HepG2 (cell line): Measurements from ENCODE around the gene SYMPK. TPM values are rescaled to one million over a fixed set of nuclear protein-coding genes. Genes with fewer than 3 reads are reported as not detected.

Source experiments
- ATAC-seq: fragments of 200-7000 bp; cut with Tn5 transposase; 3 replicates; pipeline ENCODE4 v1.9.1; 2020; ENCODE audit warnings: mild to moderate bottlenecking, moderate library complexity
- BruUV-seq: library from RNA; stranded (reverse); fragments of 400-500 nt; replicated peaks from 2 replicates; lab custom pipeline; 2021; lab: Mats Ljungman, UMichigan
- CTCF ChIA-PET: fragments of 300-600 bp; formaldehyde crosslinking; extraction: SDS; loops from one replicate; lab custom pipeline; 2021; ENCODE audit warnings: low total read pairs, inconsistent platforms, low intra/inter-chr PET ratio; lab: Yijun Ruan, JAX
- POLR2A ChIA-PET: fragments of 350-600 bp; sonication (Branson Sonifier 250); formaldehyde crosslinking; loops from one replicate; lab custom pipeline; 2020; ENCODE audit warnings: antibody characterized with exemption, inconsistent platforms; lab: Yijun Ruan, JAX
- DNase-seq: peaks from one replicate; pipeline ENCODE4 v3.0.0-alpha.2; 2015; ENCODE audit warnings: low spot score
- FAIRE-seq: peaks from 3 replicates; lab custom pipeline; 2011; peaks lifted over from hg19 to GRCh38; lab: Jason Lieb, UNC
- H2AFZ ChIP-seq: one replicate; pipeline ENCODE4 v1.6.1; 2011; ENCODE audit warnings: low read length, inconsistent platforms
- H3K27ac ChIP-seq: fragments of 300-600 bp; 3 replicates; pipeline ENCODE4 v1.8.0; 2011; ENCODE audit warnings: mixed run types, mild to moderate bottlenecking, mixed read lengths, low read length, inconsistent platforms; ENCODE audit not compliant: insufficient read depth; ENCODE audit errors: extremely low read length
- H3K27me3 ChIP-seq, 2 experiments: fragments of 200-600 bp in 1 of 2; 2 replicates in 1 of 2; 3 replicates in 1 of 2; pipeline versions ENCODE4 v1.6.0 to v1.8.0; 2011; ENCODE audit warnings: low read length in 2 of 2, mild to moderate bottlenecking in 2 of 2, moderate library complexity in 2 of 2, inconsistent platforms in 1 of 2; ENCODE audit not compliant: insufficient read depth in 2 of 2, control insufficient read depth in 1 of 2
- H3K36me3 ChIP-seq, 2 experiments: fragments of 200-600 bp in 1 of 2; replicated peaks in 1 of 2; 2 replicates in 1 of 2; 3 replicates in 1 of 2; pipeline versions ENCODE4 v1.5.1 to v1.8.0; 2011; ENCODE audit warnings: low read length in 2 of 2, inconsistent platforms in 1 of 2; ENCODE audit not compliant: insufficient read depth in 2 of 2, control insufficient read depth in 1 of 2
- H3K4me1 ChIP-seq: 2 replicates; pipeline ENCODE4 v1.5.1; 2012; ENCODE audit warnings: low read length, inconsistent platforms; ENCODE audit not compliant: insufficient read depth
- H3K4me2 ChIP-seq: 2 replicates; pipeline ENCODE4 v1.6.0; 2011; ENCODE audit warnings: low read depth, low read length, inconsistent platforms
- H3K4me3 ChIP-seq, 3 experiments: fragments of 200-600 bp in 1 of 3; sonication (generic), shearing (Covaris generic) in 1 of 3; replicated peaks in 1 of 3; 2 replicates each; pipeline ENCODE4 v1.5.1; 2011 to 2016; ENCODE audit warnings: low read length in 3 of 3, inconsistent platforms in 2 of 3, low read depth in 2 of 3, mild to moderate bottlenecking in 2 of 3, control low read depth in 1 of 3, mixed read lengths in 1 of 3; ENCODE audit not compliant: insufficient read depth in 1 of 3
- H3K79me2 ChIP-seq: one replicate; pipeline ENCODE4 v1.6.1; 2011; ENCODE audit warnings: low read length, inconsistent platforms; ENCODE audit not compliant: insufficient read depth
- H3K9ac ChIP-seq: 2 replicates; pipeline ENCODE4 v1.6.0; 2011; ENCODE audit warnings: mild to moderate bottlenecking, low read depth, low read length, inconsistent platforms; ENCODE audit not compliant: insufficient read depth
- H3K9me3 ChIP-seq: 2 replicates; pipeline ENCODE4 v1.5.1; 2012; ENCODE audit warnings: mild to moderate bottlenecking, low read length
- H4K20me1 ChIP-seq: 2 replicates; pipeline ENCODE4 v1.6.0; 2011; ENCODE audit warnings: inconsistent platforms, mild to moderate bottlenecking, low read length, moderate library complexity; ENCODE audit not compliant: insufficient read depth
- GPN1 ChIP-seq: sonication (generic); formaldehyde crosslinking; IDR thresholded peaks from 2 replicates; pipeline ENCODE4 v1.5.1; 2020; ENCODE audit warnings: missing genetic modification reagents, borderline replicate concordance
- KAT7 ChIP-seq: IDR thresholded peaks from 2 replicates; pipeline ENCODE4 v1.6.1; 2018; ENCODE audit warnings: borderline replicate concordance, missing compliant biosample characterization
- MEF2D ChIP-seq: sonication (generic); formaldehyde crosslinking; IDR thresholded peaks from 2 replicates; pipeline ENCODE4 v1.5.1; 2020; ENCODE audit warnings: mild to moderate bottlenecking, missing genetic modification reagents
- MEIS1 ChIP-seq: sonication (generic); formaldehyde crosslinking; IDR thresholded peaks from 2 replicates; pipeline ENCODE4 v1.9.0; 2021; ENCODE audit warnings: mild to moderate bottlenecking, missing genetic modification reagents, moderate library complexity, borderline replicate concordance
- NFE2L1 ChIP-seq: sonication (generic); formaldehyde crosslinking; IDR thresholded peaks from 2 replicates; pipeline ENCODE4 v1.4.0; 2020; ENCODE audit warnings: missing genetic modification reagents, mild to moderate bottlenecking, borderline replicate concordance
- RBFOX2 ChIP-seq: fragments of 200-400 bp; formaldehyde crosslinking; IDR thresholded peaks from 2 replicates; pipeline ENCODE4 v1.6.1; 2017; ENCODE audit warnings: low read depth, mild to moderate bottlenecking, low read length
- ZNF232 ChIP-seq: sonication (generic); formaldehyde crosslinking; IDR thresholded peaks from 2 replicates; pipeline ENCODE4 v1.4.0; 2020; ENCODE audit warnings: missing genetic modification reagents, borderline replicate concordance
- ZNF44 ChIP-seq: sonication (generic); formaldehyde crosslinking; IDR thresholded peaks from 2 replicates; pipeline ENCODE4 v1.5.1; 2020; ENCODE audit warnings: mild to moderate bottlenecking, missing genetic modification reagents
- WGBS: methylation state at CpG from one replicate; pipeline ENCODE4 v1.1.6; 2017; ENCODE audit warnings: low lambda C conversion rate; 5-methylcytosine and 5-hydroxymethylcytosine counted together
- in situ Hi-C: cut with HindIII; loops from 2 replicates; pipeline ENCODE4 v1.10.0; 2017; ENCODE audit warnings: low pct_unique_long_range_greater_than_20kb; ENCODE audit not compliant: extremely low pct_ligation_motif_present
- intact Hi-C: fragments of 100-400 bp; cut with micrococcal nuclease; formaldehyde crosslinking; loops from one replicate; pipeline ENCODE4 v1.10.0; 2022; ENCODE audit not compliant: unreplicated experiment
- polyA plus RNA-seq, 8 experiments: library from polyadenylated mRNA; depleted of rRNA in 3 of 8; stranded (reverse) in 7 of 8; unstranded in 1 of 8; fragments of >200 nt; fragmentation: Illumina TruSeq in 4 of 8; extraction: Trizol in 4 of 8; gene quantifications; 2 replicates each; pipeline versions ENCODE4 v1.2.1 to v1.2.3, GENCODE V29; 2011 to 2016; ENCODE audit warnings: low read depth in 4 of 8, missing spikeins in 1 of 8, mixed read lengths in 1 of 8; ENCODE audit not compliant: insufficient read depth in 1 of 8
- total RNA-seq, 5 experiments: library from RNA; depleted of rRNA; stranded (reverse); fragments of >200 nt; fragmentation: Illumina TruSeq; extraction: Trizol; gene quantifications; 2 replicates each; pipeline ENCODE4 v1.2.3, GENCODE V29; 2016; ENCODE audit warnings: low read depth in 1 of 5
- TF ChIP-seq, protein P1 (sequence below): sonication (generic); formaldehyde crosslinking; IDR thresholded peaks from 2 replicates; pipeline ENCODE4 v1.4.0; 2020; ENCODE audit warnings: mild to moderate bottlenecking, missing genetic modification reagents, borderline replicate concordance
- TF ChIP-seq, protein P2 (sequence below): sonication (generic); formaldehyde crosslinking; IDR thresholded peaks from 2 replicates; pipeline ENCODE4 v1.9.0; 2021; ENCODE audit warnings: missing genetic modification reagents, borderline replicate concordance

The SYMPK gene
- total and polyA plus RNA-seq, 2 of the 13 experiments (the other 11 are each of a cell fraction or from before 2014, with no cell fraction given), result 21.9 to 55.7 TPM

DNA sequence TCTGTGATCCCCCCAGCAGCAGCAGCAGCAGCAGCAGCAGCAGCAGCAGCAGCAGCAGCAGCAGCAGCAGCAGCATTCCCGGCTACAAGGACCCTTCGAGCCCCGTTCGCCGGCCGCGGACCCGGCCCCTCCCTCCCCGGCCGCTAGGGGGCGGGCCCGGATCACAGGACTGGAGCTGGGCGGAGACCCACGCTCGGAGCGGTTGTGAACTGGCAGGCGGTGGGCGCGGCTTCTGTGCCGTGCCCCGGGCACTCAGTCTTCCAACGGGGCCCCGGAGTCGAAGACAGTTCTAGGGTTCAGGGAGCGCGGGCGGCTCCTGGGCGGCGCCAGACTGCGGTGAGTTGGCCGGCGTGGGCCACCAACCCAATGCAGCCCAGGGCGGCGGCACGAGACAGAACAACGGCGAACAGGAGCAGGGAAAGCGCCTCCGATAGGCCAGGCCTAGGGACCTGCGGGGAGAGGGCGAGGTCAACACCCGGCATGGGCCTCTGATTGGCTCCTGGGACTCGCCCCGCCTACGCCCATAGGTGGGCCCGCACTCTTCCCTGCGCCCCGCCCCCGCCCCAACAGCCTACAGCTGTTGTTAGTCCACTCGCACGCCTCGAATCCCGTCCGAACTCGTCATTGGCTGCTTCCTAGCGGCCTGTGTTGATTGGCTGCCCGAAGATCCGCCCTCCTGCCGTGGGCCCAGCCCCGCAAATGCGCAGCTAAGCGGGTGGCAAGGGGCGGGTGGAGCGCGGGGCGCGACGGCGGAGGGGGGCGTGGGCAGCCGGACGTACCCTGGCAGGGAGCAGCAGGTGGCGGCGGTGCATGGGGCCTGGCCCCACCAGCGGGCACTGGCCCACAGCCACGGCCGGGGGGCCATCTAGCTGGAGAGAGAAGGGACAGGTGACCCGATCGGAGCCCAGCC is 92.5 kb downstream of the SYMPK start:
- TSS peak; percentile 71 for BruUV-seq
- intact Hi-C loops, result loop anchor here (1.0 kb wide), 1 partner anchor 29 kb away; no protein-coding TSS in a partner anchor
- TF ChIP-seq, protein P1, sequence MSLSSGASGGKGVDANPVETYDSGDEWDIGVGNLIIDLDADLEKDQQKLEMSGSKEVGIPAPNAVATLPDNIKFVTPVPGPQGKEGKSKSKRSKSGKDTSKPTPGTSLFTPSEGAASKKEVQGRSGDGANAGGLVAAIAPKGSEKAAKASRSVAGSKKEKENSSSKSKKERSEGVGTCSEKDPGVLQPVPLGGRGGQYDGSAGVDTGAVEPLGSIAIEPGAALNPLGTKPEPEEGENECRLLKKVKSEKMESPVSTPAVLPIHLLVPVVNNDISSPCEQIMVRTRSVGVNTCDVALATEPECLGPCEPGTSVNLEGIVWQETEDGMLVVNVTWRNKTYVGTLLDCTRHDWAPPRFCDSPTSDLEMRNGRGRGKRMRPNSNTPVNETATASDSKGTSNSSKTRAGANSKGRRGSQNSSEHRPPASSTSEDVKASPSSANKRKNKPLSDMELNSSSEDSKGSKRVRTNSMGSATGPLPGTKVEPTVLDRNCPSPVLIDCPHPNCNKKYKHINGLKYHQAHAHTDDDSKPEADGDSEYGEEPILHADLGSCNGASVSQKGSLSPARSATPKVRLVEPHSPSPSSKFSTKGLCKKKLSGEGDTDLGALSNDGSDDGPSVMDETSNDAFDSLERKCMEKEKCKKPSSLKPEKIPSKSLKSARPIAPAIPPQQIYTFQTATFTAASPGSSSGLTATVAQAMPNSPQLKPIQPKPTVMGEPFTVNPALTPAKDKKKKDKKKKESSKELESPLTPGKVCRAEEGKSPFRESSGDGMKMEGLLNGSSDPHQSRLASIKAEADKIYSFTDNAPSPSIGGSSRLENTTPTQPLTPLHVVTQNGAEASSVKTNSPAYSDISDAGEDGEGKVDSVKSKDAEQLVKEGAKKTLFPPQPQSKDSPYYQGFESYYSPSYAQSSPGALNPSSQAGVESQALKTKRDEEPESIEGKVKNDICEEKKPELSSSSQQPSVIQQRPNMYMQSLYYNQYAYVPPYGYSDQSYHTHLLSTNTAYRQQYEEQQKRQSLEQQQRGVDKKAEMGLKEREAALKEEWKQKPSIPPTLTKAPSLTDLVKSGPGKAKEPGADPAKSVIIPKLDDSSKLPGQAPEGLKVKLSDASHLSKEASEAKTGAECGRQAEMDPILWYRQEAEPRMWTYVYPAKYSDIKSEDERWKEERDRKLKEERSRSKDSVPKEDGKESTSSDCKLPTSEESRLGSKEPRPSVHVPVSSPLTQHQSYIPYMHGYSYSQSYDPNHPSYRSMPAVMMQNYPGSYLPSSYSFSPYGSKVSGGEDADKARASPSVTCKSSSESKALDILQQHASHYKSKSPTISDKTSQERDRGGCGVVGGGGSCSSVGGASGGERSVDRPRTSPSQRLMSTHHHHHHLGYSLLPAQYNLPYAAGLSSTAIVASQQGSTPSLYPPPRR (CRISPR knock-in tag), result peak; percentile 54; the same call in 1 of the 2 replicates
- TF ChIP-seq GPN1 (CRISPR knock-in tag), result no peak
- TF ChIP-seq, protein P2, sequence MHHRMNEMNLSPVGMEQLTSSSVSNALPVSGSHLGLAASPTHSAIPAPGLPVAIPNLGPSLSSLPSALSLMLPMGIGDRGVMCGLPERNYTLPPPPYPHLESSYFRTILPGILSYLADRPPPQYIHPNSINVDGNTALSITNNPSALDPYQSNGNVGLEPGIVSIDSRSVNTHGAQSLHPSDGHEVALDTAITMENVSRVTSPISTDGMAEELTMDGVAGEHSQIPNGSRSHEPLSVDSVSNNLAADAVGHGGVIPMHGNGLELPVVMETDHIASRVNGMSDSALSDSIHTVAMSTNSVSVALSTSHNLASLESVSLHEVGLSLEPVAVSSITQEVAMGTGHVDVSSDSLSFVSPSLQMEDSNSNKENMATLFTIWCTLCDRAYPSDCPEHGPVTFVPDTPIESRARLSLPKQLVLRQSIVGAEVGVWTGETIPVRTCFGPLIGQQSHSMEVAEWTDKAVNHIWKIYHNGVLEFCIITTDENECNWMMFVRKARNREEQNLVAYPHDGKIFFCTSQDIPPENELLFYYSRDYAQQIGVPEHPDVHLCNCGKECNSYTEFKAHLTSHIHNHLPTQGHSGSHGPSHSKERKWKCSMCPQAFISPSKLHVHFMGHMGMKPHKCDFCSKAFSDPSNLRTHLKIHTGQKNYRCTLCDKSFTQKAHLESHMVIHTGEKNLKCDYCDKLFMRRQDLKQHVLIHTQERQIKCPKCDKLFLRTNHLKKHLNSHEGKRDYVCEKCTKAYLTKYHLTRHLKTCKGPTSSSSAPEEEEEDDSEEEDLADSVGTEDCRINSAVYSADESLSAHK (CRISPR knock-in tag), result no peak
- TF ChIP-seq KAT7 (CRISPR knock-in tag), result peak; percentile 81; the same call in 1 of the 2 replicates
- TF ChIP-seq ZNF44 (CRISPR knock-in tag), result peak; percentile 94
- TF ChIP-seq ZNF232 (CRISPR knock-in tag), result peak; percentile 67; the same call in 1 of the 2 replicates
- peak; percentile 94 for TF ChIP-seq RBFOX2
- TF ChIP-seq MEIS1 (CRISPR knock-in tag), result 0 out of 2 replicates have a peak, but pooled peaks have one; percentile 56
- peak; percentile 80 for TF ChIP-seq MEF2D (CRISPR knock-in tag)
- TF ChIP-seq NFE2L1 (CRISPR knock-in tag), result 0 out of 2 replicates have a peak, but pooled peaks have one; percentile 37

More for the DNA sequence above, 92.5 kb downstream of the SYMPK start:
- Histone ChIP-seq H3K9me3 (no peaks in the 10 kb centered on the region), H3K4me3 (peak overlapping the region; percentile 69 to 83 (median 70)), H4K20me1 (no peaks in the 10 kb centered on the region), H2AFZ (no peak overlapping the region), H3K79me2 (peaks cover 3% of the 10 kb centered on the region), H3K4me2 (peak overlapping the region; percentile 99), H3K27me3 (no peaks in the 10 kb centered on the region), H3K36me3 (no peaks in the 10 kb centered on the region), H3K9ac (peak overlapping the region; percentile 74), H3K27ac (peak overlapping the region; percentile 85), H3K4me1 (peaks cover 27% of the 10 kb centered on the region)
- peak; percentile 96 for DNase-seq
- ChIA-PET CTCF (interaction anchor here (1.2 to 2.4 kb wide), 2 partner anchors 8 to 29 kb away, joined by 3 to 17 read pairs; no protein-coding TSS in a partner anchor), POLR2A (interaction anchor here (0.6 to 4.7 kb wide), 21 partner anchors 10 to 225 kb away, joined by 3 to 94 read pairs (median 10); partner anchors contain the start of genes CCDC61, DMPK, DMWD and FBXO46)
- in situ Hi-C loops, result no loop called here
- peak; percentile 77 for ATAC-seq
- FAIRE-seq, result peak; percentile 85
- 2% methylated on average over 14 of the region's 79 CpGs for WGBS
